Astrocyte (in vitro differentiated cells and primary cell): ENCODE measurements around the gene VGLL4. TPM values are rescaled to one million over a fixed set of nuclear protein-coding genes. Genes with fewer than 3 reads are reported as not detected.

Source experiments
- DNase-seq: peaks from one replicate; pipeline ENCODE4 v3.0.0-alpha.2; 2010; ENCODE audit warnings: low read depth
- FAIRE-seq: peaks from 2 replicates; lab custom pipeline; 2011; peaks lifted over from hg19 to GRCh38; lab: Jason Lieb, UNC
- H2AFZ ChIP-seq: 2 replicates; pipeline ENCODE4 v1.6.0; 2012; ENCODE audit warnings: low read depth, low read length, inconsistent platforms
- H3K27ac ChIP-seq: 2 replicates; pipeline ENCODE4 v1.5.1; 2011; ENCODE audit warnings: low read depth, low read length, inconsistent platforms
- H3K27me3 ChIP-seq: 2 replicates; pipeline ENCODE4 v1.6.0; 2011; ENCODE audit warnings: low read length, inconsistent platforms; ENCODE audit not compliant: insufficient read depth
- H3K36me3 ChIP-seq: 2 replicates; pipeline ENCODE4 v1.5.1; 2011; ENCODE audit warnings: low read length, inconsistent platforms; ENCODE audit not compliant: insufficient read depth
- H3K4me1 ChIP-seq: 2 replicates; pipeline ENCODE4 v1.5.1; 2011; ENCODE audit warnings: low read length, inconsistent platforms; ENCODE audit not compliant: insufficient read depth
- H3K4me2 ChIP-seq: 2 replicates; pipeline ENCODE4 v1.6.0; 2012; ENCODE audit warnings: low read length, inconsistent platforms
- H3K4me3 ChIP-seq: 2 replicates; pipeline ENCODE4 v1.5.1; 2011; ENCODE audit warnings: low read depth, mild to moderate bottlenecking, low read length, inconsistent platforms; ENCODE audit not compliant: insufficient read depth
- H3K79me2 ChIP-seq: 2 replicates; pipeline ENCODE4 v1.6.0; 2012; ENCODE audit warnings: mild to moderate bottlenecking, low read length, inconsistent platforms; ENCODE audit not compliant: insufficient read depth
- H3K9ac ChIP-seq: 2 replicates; pipeline ENCODE4 v1.6.0; 2012; ENCODE audit warnings: mild to moderate bottlenecking, low read length, inconsistent platforms
- H3K9me3 ChIP-seq: 2 replicates; pipeline ENCODE4 v1.5.1; 2012; ENCODE audit warnings: low read depth, mild to moderate bottlenecking, low read length, inconsistent platforms; ENCODE audit not compliant: insufficient read depth
- H4K20me1 ChIP-seq: 2 replicates; pipeline ENCODE4 v1.6.0; 2012; ENCODE audit warnings: low read length, inconsistent platforms; ENCODE audit not compliant: insufficient read depth
- H3K27ac Mint-ChIP-seq: one replicate; pipeline ENCODE4 v1.8.0; 2021; ENCODE audit warnings: mild to moderate bottlenecking, mixed read lengths; ENCODE audit not compliant: unreplicated experiment
- H3K27me3 Mint-ChIP-seq: one replicate; pipeline ENCODE4 v1.8.0; 2021; ENCODE audit warnings: low read depth, mixed read lengths; ENCODE audit not compliant: unreplicated experiment
- H3K36me3 Mint-ChIP-seq: one replicate; pipeline ENCODE4 v1.8.0; 2021; ENCODE audit warnings: low read depth, mixed read lengths; ENCODE audit not compliant: unreplicated experiment
- H3K4me1 Mint-ChIP-seq: one replicate; pipeline ENCODE4 v1.8.0; 2021; ENCODE audit warnings: low read depth, mixed read lengths; ENCODE audit not compliant: unreplicated experiment
- H3K4me3 Mint-ChIP-seq: one replicate; pipeline ENCODE4 v1.8.0; 2021; ENCODE audit warnings: mild to moderate bottlenecking, moderate library complexity, mixed read lengths; ENCODE audit not compliant: unreplicated experiment
- H3K9me3 Mint-ChIP-seq: one replicate; pipeline ENCODE4 v1.8.0; 2021; ENCODE audit warnings: mild to moderate bottlenecking, mixed read lengths; ENCODE audit not compliant: unreplicated experiment
- CTCF ChIP-seq: IDR thresholded peaks from 2 replicates; pipeline ENCODE4 v1.5.1; 2011; ENCODE audit warnings: low read depth, mild to moderate bottlenecking, inconsistent platforms, low read length, moderate library complexity; ENCODE audit not compliant: insufficient read depth
- EZH2 ChIP-seq: IDR thresholded peaks from 2 replicates; pipeline ENCODE4 v1.6.1; 2012; ENCODE audit warnings: mild to moderate bottlenecking, low read length, inconsistent platforms; ENCODE audit not compliant: insufficient read depth
- total RNA-seq: library from RNA; stranded (reverse); gene quantifications from 2 replicates; pipeline ENCODE4 v1.2.1, GENCODE V29; 2021

VGLL4 gene
- total RNA-seq, 1 donor from 2014 or later: 70.3 TPM

GRCh38 chr3:11634974-11635612 lies 8.6 kb downstream of the VGLL4 start:
- H3K4me2 ChIP-seq: peak overlapping the region; percentile 91
- peaks cover 19% of the 10 kb centered on the region for H3K36me3 Mint-ChIP-seq
- FAIRE-seq (no peak), DNase-seq (no peak)
- H3K27ac ChIP-seq: no peak overlapping the region
- no peak overlapping the region for H3K4me3 ChIP-seq
- H4K20me1 ChIP-seq: peaks cover 100% of the 10 kb centered on the region
- TF ChIP-seq EZH2 (no peak), CTCF (no peak)
- H3K9me3 Mint-ChIP-seq: no peaks in the 10 kb centered on the region
- H3K9ac ChIP-seq: no peak overlapping the region
- H3K4me3 Mint-ChIP-seq: no peak overlapping the region
- no peaks in the 10 kb centered on the region for H3K27me3 Mint-ChIP-seq
- peaks cover 75% of the 10 kb centered on the region for H3K4me1 Mint-ChIP-seq
- no peaks in the 10 kb centered on the region for H3K9me3 ChIP-seq
- no peak overlapping the region for H2AFZ ChIP-seq
- H3K4me1 ChIP-seq: peaks cover 45% of the 10 kb centered on the region
- H3K27me3 ChIP-seq: no peaks in the 10 kb centered on the region
- no peak overlapping the region for H3K27ac Mint-ChIP-seq
- no peaks in the 10 kb centered on the region for H3K36me3 ChIP-seq
- H3K79me2 ChIP-seq: peaks cover 100% of the 10 kb centered on the region

- H3K27me3 ChIP-seq: no peaks in the 10 kb centered on the region
- H3K9me3 ChIP-seq: no peaks in the 10 kb centered on the region
- H3K36me3 Mint-ChIP-seq: peaks cover 19% of the 10 kb centered on the region
- DNase-seq (no peak), FAIRE-seq (no peak)
- no peak overlapping the region for H3K9ac ChIP-seq
- peaks cover 100% of the 10 kb centered on the region for H3K79me2 ChIP-seq
- no peak overlapping the region for H3K27ac Mint-ChIP-seq
- H3K4me3 ChIP-seq: no peak overlapping the region
- H3K27me3 Mint-ChIP-seq: no peaks in the 10 kb centered on the region
- H4K20me1 ChIP-seq: peaks cover 100% of the 10 kb centered on the region
- peaks cover 74% of the 10 kb centered on the region for H3K4me1 Mint-ChIP-seq
- H3K36me3 ChIP-seq: no peaks in the 10 kb centered on the region
- H2AFZ ChIP-seq: no peak overlapping the region
- TF ChIP-seq CTCF (no peak), EZH2 (no peak)
- peaks cover 40% of the 10 kb centered on the region for H3K4me1 ChIP-seq
- H3K4me3 Mint-ChIP-seq: peak overlapping the region; percentile 6
- H3K9me3 Mint-ChIP-seq: no peaks in the 10 kb centered on the region
- H3K4me2 ChIP-seq: no peak overlapping the region
- no peak overlapping the region for H3K27ac ChIP-seq
Observed at GRCh38 chr3:11634081-11634635, 9.6 kb downstream of the VGLL4 start.

GRCh38 chr3:11632966-11633365 lies 10.7 kb downstream of the VGLL4 start:
- Histone ChIP-seq H4K20me1 (peaks cover 97% of the 10 kb centered on the region), H3K4me1 (peaks cover 28% of the 10 kb centered on the region), H3K36me3 (no peaks in the 10 kb centered on the region), H3K4me2 (no peak overlapping the region), H3K9ac (no peak overlapping the region), H3K79me2 (peaks cover 100% of the 10 kb centered on the region), H3K4me3 (no peak overlapping the region), H3K27me3 (no peaks in the 10 kb centered on the region), H3K27ac (no peak overlapping the region), H2AFZ (no peak overlapping the region), H3K9me3 (no peaks in the 10 kb centered on the region)
- no peak overlapping the region for H3K27ac Mint-ChIP-seq
- peak overlapping the region; percentile 17 for H3K4me3 Mint-ChIP-seq
- TF ChIP-seq CTCF (no peak), EZH2 (no peak)
- DNase-seq (no peak), FAIRE-seq (no peak)
- H3K4me1 Mint-ChIP-seq: peaks cover 62% of the 10 kb centered on the region
- H3K36me3 Mint-ChIP-seq: peaks cover 16% of the 10 kb centered on the region
- H3K27me3 Mint-ChIP-seq: no peaks in the 10 kb centered on the region
- H3K9me3 Mint-ChIP-seq: no peaks in the 10 kb centered on the region
